ENCODE measurements around the gene DUOXA1.

- TF ChIP-seq POLR2A (IDR thresholded peaks at IDR 0.05; ENCODE audit: extremely low read depth, insufficient read length) (no peak), CTCF (IDR thresholded peaks at IDR 0.05; ENCODE audit: low read depth, low read length) (no peak), MAX (IDR thresholded peaks at IDR 0.05; ENCODE audit: low read depth, low read length) (no peak), MYC (IDR thresholded peaks at IDR 0.05; ENCODE audit: low read depth, low read length) (no peak)
Observed at GRCh38 chr15:45140557-45141250, 11.0 kb upstream of the DUOXA1 start.

All from NB4 (cell line).